Nephron progenitor cell (in vitro differentiated cells): ENCODE results near the gene ZNG1C.
"Not testable (repeated sequence)": the region's sequence is repeated elsewhere in the genome, so short reads cannot be mapped to it uniquely, and the experiment has no call there.

Experiments used
- DNase-seq: peaks from one replicate; pipeline ENCODE4 v3.0.0; 2021
- H3K27ac Mint-ChIP-seq: 2 replicates; pipeline ENCODE4 v1.8.0; 2021; ENCODE audit warnings: mild to moderate bottlenecking, moderate library complexity, mixed read lengths
- H3K27me3 Mint-ChIP-seq: 2 replicates; pipeline ENCODE4 v1.8.0; 2021; ENCODE audit warnings: mild to moderate bottlenecking, low read depth, mixed read lengths; ENCODE audit not compliant: poor library complexity
- H3K36me3 Mint-ChIP-seq: 2 replicates; pipeline ENCODE4 v1.8.0; 2021; ENCODE audit warnings: low read depth, mixed read lengths
- H3K4me1 Mint-ChIP-seq: 2 replicates; pipeline ENCODE4 v1.8.0; 2021; ENCODE audit warnings: mixed read lengths
- H3K4me3 Mint-ChIP-seq: 2 replicates; pipeline ENCODE4 v1.8.0; 2021; ENCODE audit warnings: mild to moderate bottlenecking, moderate library complexity, mixed read lengths
- H3K9me3 Mint-ChIP-seq: 2 replicates; pipeline ENCODE4 v1.8.0; 2021; ENCODE audit warnings: mild to moderate bottlenecking, moderate library complexity, mixed read lengths
- TF ChIP-seq, protein P1 (sequence below): fragments of 200-600 bp; sonication (generic); IDR thresholded peaks from 2 replicates; pipeline ENCODE4 v1.5.0; 2021; ENCODE audit warnings: antibody characterized with exemption

ZNG1C gene

DNA sequence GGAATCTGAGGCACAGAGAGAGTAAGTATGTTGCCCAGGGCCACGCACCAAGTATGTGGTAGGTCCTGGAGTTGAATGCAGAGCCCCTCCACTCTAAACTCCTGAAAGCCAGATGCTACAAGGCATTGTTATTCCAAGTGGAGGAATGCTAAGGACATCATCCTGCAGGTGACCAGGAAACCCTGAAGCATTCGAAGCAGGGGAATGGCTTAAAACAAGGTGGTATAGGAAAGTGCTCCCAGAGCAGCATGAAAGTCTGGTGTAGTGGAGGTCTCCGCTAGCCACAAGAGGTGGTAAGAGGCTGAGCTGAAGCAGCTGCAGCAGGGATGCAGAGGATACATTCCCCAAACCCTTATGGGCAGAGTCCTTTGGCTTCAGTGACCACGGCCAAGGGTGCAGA is 87.3 kb downstream of the ZNG1C start:
- not testable (repeated sequence) for DNase-seq, H3K4me3 Mint-ChIP-seq, H3K4me1 Mint-ChIP-seq, H3K36me3 Mint-ChIP-seq, H3K9me3 Mint-ChIP-seq, H3K27ac Mint-ChIP-seq, H3K27me3 Mint-ChIP-seq

DNA sequence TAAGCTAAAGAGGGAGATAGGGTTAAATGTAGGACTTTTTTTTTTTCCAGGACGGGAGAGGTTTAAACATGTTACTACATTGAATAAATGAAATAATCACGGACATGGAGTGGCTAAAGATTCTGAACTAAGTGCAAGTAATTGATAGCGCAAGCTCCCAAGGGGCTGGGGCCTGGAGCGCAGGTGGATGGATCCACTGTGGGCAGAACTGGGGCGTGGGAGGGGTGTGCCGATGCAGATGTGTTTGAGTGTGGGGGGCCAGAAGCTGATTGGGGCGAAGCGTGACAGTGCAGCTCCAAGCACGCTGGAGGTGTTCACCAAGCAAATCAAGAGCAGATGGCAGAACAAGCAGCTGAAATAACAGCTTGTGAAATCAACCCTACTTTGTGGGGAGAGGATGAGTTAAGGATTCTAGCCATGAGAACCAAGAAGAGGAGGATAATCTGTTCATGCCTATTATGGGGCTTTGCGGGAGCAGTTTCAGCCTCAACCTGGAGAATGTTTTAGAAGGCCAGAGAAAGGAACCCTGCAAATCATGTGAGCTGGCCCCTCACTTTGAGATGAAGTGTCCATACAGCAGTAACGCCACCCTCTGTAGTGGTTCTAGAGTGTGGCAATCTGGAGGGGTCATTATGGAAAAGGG is 88.9 kb downstream of the ZNG1C start:
- DNase-seq: not testable (repeated sequence)

DNA sequence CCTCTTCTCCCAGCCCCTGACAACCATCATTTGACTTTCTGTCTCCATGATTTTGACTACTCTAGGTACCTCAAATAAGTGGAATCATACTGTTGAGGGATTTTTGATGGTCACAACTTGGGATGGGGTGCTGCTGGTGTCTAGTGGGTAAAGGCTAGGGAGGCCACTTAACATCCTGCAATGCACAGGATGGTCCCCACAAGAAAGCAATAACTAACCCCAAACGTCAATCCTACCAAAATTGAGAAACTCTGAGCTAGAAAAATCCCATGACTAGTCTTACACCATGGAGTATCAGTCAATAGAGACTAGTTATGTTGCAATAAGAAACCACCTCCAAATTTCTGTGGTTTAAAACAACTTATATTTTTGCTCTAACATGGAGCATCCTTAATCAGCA is 90.3 kb downstream of the ZNG1C start:
- not testable (repeated sequence) for H3K9me3 Mint-ChIP-seq, H3K27ac Mint-ChIP-seq, H3K4me3 Mint-ChIP-seq, DNase-seq, H3K27me3 Mint-ChIP-seq, H3K36me3 Mint-ChIP-seq
- peaks cover 21% of the 10 kb centered on the region for H3K4me1 Mint-ChIP-seq

More for the DNA sequence above, 88.9 kb downstream of the ZNG1C start:
- H3K4me1 Mint-ChIP-seq: peaks cover 17% of the 10 kb centered on the region
- H3K36me3 Mint-ChIP-seq, H3K27ac Mint-ChIP-seq, H3K27me3 Mint-ChIP-seq, H3K4me3 Mint-ChIP-seq, H3K9me3 Mint-ChIP-seq: not testable (repeated sequence)

DNA sequence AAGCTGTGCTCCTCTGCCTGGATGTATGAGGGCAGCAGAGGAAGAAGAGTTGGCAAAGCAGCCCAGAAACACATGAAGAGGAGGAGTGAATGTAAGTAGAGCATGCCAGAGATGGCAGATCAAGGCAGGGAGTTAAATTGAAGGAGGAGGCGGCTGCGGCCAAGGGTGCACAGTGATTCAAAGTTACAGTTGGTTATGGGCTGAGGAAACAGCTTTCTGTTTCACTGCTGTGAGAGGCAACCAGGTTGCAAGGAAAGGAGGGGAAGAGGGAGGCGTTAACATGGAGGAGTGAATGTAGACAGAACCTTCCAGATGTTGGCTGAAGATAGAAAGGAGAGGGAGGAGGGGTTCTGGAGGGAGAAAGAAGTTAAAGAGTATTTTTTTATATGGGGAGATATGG is 94.2 kb downstream of the ZNG1C start:
- DNase-seq, H3K27me3 Mint-ChIP-seq, H3K9me3 Mint-ChIP-seq, H3K4me3 Mint-ChIP-seq, H3K36me3 Mint-ChIP-seq: not testable (repeated sequence)
- H3K27ac Mint-ChIP-seq: peak overlapping the region; percentile 11
- peaks cover 16% of the 10 kb centered on the region for H3K4me1 Mint-ChIP-seq

DNA sequence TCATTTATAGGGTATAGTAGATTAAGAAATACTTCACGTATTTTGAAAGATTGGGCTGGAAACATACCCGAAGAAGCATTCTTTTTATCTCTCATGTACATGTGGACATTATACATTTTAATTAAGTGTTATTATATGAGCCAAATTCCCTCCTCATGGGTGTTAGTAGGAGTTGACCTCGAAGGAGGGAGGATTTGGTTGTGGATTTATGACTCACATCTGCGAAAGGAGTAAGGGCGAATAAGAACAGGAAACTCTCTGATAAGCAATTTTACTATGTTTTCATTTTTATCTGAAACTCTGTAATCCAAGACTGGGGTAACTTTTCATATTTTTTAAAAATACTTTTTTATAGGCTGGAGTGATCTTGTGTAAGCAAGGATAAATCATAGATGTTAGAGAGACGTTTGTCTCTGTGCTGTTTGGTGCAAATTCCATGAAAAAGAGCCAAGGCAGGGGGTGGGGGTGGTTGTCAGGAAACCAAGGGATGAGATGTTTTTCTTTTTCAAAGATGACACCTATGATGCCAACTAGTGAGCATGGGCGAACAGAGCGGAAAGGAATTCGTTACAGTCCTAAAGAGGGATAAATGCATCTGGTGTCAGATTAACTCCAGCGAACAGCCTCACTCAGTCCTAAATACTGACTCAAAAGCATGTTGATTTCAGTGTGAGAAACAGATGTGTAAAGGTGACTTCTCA is 95.0 kb downstream of the ZNG1C start:
- H3K4me1 Mint-ChIP-seq: peaks cover 16% of the 10 kb centered on the region
- H3K36me3 Mint-ChIP-seq, H3K9me3 Mint-ChIP-seq, H3K27me3 Mint-ChIP-seq, DNase-seq, H3K27ac Mint-ChIP-seq, H3K4me3 Mint-ChIP-seq: not testable (repeated sequence)

DNA sequence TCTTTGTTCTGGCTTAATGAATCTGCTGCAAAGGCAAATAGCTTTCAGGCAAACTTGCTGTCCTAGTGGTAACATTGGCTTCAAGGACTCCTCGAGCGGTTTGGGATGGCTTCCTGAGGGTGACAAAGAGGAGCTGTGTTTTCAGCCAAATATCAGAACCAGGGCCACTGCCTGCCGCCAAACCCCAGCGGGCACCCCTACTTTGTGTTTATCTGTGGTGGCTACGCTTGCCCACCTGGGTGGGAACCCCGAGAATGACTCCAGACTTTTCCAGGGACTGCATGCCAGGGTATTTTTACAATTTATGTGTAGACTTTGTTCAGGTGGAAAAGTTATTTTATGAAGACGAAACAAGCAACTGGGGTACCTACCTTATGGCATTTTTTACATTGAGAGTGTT is 96.2 kb downstream of the ZNG1C start:
- H3K27ac Mint-ChIP-seq, H3K36me3 Mint-ChIP-seq, H3K27me3 Mint-ChIP-seq, H3K4me3 Mint-ChIP-seq, H3K9me3 Mint-ChIP-seq, DNase-seq: not testable (repeated sequence)
- peaks cover 19% of the 10 kb centered on the region for H3K4me1 Mint-ChIP-seq

DNA sequence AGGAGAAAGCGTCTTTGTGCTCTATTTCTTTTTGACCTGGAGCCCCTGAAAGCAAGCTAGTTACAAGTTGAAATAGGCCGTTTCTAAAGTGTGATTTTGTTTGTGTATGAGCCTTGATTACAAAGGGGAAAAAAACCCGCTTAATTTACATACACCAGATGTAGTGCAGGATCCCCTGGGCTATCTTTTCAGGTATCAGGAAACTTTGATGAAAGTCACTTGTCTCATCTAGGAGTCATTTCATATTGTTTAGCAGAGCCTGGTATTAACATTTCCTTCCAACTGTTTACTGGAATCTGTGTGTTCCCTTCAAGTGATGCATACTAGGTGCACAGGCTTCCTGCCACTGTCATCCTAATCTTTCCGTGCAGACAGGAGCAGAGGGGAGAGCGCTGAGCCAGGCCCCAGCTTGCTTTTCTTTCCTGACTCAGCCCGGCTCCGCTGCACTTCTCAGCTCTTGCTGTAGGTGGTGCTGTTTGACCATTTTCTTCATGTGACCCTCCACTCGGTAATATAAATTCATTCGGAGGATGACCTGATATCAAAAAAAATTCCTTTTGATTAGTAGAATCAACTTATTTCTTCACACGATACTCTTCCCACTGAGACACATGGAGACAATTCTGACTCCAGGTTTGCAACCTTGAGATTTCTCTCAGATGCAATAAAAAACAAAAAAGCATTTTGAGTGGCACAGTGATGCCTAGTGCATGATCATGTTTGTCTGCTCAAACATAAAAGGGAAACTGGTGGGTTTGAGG is 100.7 kb downstream of the ZNG1C start:
- not testable (repeated sequence) for H3K9me3 Mint-ChIP-seq, H3K27ac Mint-ChIP-seq, H3K4me3 Mint-ChIP-seq, H3K4me1 Mint-ChIP-seq, H3K27me3 Mint-ChIP-seq, H3K36me3 Mint-ChIP-seq, DNase-seq
- TF ChIP-seq, protein P1, sequence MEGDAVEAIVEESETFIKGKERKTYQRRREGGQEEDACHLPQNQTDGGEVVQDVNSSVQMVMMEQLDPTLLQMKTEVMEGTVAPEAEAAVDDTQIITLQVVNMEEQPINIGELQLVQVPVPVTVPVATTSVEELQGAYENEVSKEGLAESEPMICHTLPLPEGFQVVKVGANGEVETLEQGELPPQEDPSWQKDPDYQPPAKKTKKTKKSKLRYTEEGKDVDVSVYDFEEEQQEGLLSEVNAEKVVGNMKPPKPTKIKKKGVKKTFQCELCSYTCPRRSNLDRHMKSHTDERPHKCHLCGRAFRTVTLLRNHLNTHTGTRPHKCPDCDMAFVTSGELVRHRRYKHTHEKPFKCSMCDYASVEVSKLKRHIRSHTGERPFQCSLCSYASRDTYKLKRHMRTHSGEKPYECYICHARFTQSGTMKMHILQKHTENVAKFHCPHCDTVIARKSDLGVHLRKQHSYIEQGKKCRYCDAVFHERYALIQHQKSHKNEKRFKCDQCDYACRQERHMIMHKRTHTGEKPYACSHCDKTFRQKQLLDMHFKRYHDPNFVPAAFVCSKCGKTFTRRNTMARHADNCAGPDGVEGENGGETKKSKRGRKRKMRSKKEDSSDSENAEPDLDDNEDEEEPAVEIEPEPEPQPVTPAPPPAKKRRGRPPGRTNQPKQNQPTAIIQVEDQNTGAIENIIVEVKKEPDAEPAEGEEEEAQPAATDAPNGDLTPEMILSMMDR: peak; percentile 10

DNA sequence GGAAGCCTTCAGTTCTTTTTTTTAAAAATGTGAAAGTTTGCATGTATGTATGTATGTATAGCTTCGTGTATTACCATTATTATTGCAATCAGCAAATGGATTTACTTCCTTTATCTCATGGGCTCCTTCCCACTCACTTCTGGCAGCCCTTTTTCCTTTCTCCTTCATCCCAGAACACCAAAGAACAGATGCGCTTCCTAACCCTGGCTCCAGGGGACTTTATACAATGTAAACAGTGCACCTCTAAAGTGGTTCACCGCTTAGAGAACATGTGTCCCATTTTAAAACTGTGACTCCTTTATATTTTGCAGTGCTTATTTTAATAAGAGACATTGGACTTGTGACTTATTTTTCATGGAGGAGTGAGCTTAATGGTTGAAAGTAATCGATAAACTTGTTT is 101.5 kb downstream of the ZNG1C start:
- H3K27ac Mint-ChIP-seq, H3K4me3 Mint-ChIP-seq, H3K9me3 Mint-ChIP-seq, DNase-seq, H3K36me3 Mint-ChIP-seq, H3K4me1 Mint-ChIP-seq: not testable (repeated sequence)
- H3K27me3 Mint-ChIP-seq: peaks cover 14% of the 10 kb centered on the region

DNA sequence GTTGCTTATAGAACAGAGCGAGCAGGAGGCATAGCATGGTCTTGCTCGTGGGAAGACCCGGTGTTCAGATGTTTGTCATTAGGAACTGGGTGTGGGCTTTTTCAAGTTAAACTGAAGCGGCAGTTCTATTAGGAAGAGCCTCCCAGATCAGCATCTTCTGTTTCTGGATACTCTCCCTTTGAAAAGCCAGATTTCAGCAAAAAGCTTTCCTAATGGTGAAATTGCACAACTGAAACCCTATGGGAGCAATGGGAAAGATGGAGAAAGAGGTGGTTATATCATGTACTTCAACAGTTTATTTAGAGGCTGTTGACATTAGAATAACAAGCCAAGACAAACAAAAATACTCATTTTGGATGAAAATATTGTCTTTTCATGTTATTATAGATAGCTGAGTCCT is 102.2 kb downstream of the ZNG1C start:
- H3K4me3 Mint-ChIP-seq, H3K4me1 Mint-ChIP-seq, H3K9me3 Mint-ChIP-seq, DNase-seq, H3K27ac Mint-ChIP-seq, H3K36me3 Mint-ChIP-seq: not testable (repeated sequence)
- H3K27me3 Mint-ChIP-seq: peaks cover 16% of the 10 kb centered on the region
